ENCODE measurements around the gene GRAMD1B.

The GRAMD1B gene

DNA sequence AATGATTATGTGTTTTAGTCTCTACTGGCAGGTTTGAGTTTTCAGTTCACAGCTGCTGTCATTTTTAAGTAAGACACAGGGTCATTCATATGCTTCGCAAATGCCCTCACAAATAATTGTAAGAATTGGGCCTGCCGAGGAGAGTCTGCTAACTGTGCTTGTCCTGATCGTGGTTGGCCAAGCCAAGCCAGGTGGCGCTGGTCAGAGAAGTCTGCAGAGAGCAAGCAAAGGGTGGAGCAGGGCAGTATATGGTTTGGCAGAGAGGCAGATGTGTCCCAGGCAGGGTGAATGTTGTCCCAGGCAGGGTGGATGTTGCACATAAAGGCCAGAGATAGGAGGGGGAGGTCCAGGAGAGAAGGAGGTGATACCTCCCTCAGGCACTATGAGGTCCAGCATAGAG is 171.7 kb downstream of the GRAMD1B start:
- H2BK120ac ChIP-seq (ENCODE audit: low read depth, low read length) = no peak overlapping the region
- no peaks in the 10 kb centered on the region for H3K9me3 ChIP-seq (replicated peaks in 1 of 2; ENCODE audit: control insufficient read depth in 2 of 2, insufficient read depth in 1 of 2, low read depth in 1 of 2, low read length in 2 of 2)
- H3K4me2 ChIP-seq (ENCODE audit: insufficient read depth, low read length, poor library complexity, severe bottlenecking) = no peak overlapping the region
- H3K27ac ChIP-seq (replicated peaks; ENCODE audit: low read length) = no peak overlapping the region
- H3K36me3 ChIP-seq (replicated peaks in 1 of 2; ENCODE audit: control insufficient read depth in 2 of 2, insufficient read depth in 2 of 2, low read length in 2 of 2) = peaks cover 6 to 14% of the 10 kb centered on the region in 2 donors
- no CpG with 5 or more reads among the region's 4 CpGs for WGBS, 2 donors (ENCODE audit: extremely low coverage in 2 of 2, insufficient read length in 2 of 2, insufficient replicate concordance in 1 of 2)
- no peaks in the 10 kb centered on the region for H3K27me3 ChIP-seq (ENCODE audit: control insufficient read depth in 3 of 3, insufficient read depth in 3 of 3, low read depth in 1 of 3, low read length in 3 of 3)
- H3K23ac ChIP-seq (ENCODE audit: low read depth, low read length, poor library complexity) = no peak overlapping the region
- H4K91ac ChIP-seq (ENCODE audit: low read depth, low read length, poor library complexity) = no peak overlapping the region
- no peak overlapping the region for H3K9ac ChIP-seq (ENCODE audit: low read depth, low read length, poor library complexity)
- no peak overlapping the region for H2BK5ac ChIP-seq (ENCODE audit: low read length)
- H3K4me1 ChIP-seq (ENCODE audit: control insufficient read depth in 2 of 2, insufficient read depth in 1 of 2, low read depth in 1 of 2, low read length in 2 of 2) = peaks cover 2 to 6% of the 10 kb centered on the region in 2 donors
- no peak overlapping the region for H3K4me3 ChIP-seq (ENCODE audit: low read length in 2 of 2)
- no peak overlapping the region for H2BK15ac ChIP-seq (ENCODE audit: low read length)
- no peak overlapping the region for H2AK5ac ChIP-seq (ENCODE audit: low read depth, low read length)
- H4K8ac ChIP-seq (ENCODE audit: low read depth, low read length) = no peak overlapping the region
- H3K18ac ChIP-seq (ENCODE audit: low read length) = no peak overlapping the region
- DNase-seq (ENCODE audit: low spot score) = no peak
- no peak overlapping the region for H2AFZ ChIP-seq (ENCODE audit: low read length)
- H3K79me1 ChIP-seq (ENCODE audit: low read depth, low read length) = no peaks in the 10 kb centered on the region
- no peak overlapping the region for H3K14ac ChIP-seq (ENCODE audit: low read length)
- H3K4ac ChIP-seq (ENCODE audit: low read length) = no peak overlapping the region
- no peak overlapping the region for H2BK12ac ChIP-seq (ENCODE audit: low read length)

DNA sequence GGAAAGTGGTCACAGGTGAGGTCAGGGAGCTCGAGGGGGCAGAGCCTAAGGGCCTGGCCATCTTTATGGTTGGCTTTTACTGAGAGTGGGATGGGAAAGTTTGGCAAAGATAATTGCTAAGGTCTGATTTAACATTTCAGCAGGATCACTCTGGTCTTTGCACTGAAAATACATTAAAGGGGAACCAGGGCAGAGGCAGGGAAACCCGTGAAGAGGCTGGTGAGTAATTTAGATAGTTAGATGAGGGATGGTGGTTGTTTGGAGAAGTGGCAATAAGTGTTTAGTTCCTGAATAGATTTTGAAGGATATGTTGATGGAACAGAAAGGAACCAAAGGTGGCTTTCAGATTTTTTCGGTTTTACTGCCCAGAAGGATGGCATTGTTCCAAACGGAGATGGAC is 173.6 kb downstream of the GRAMD1B start:
- H3K18ac ChIP-seq (ENCODE audit: low read length) = no peak overlapping the region
- no peaks in the 10 kb centered on the region for H3K79me1 ChIP-seq (ENCODE audit: low read depth, low read length)
- no peak for DNase-seq (ENCODE audit: low spot score)
- H3K9me3 ChIP-seq (replicated peaks in 1 of 2; ENCODE audit: control insufficient read depth in 2 of 2, insufficient read depth in 1 of 2, low read depth in 1 of 2, low read length in 2 of 2) = no peaks in the 10 kb centered on the region
- H2BK12ac ChIP-seq (ENCODE audit: low read length) = no peak overlapping the region
- no peak overlapping the region for H3K4me2 ChIP-seq (ENCODE audit: insufficient read depth, low read length, poor library complexity, severe bottlenecking)
- H3K23ac ChIP-seq (ENCODE audit: low read depth, low read length, poor library complexity) = no peak overlapping the region
- H2BK120ac ChIP-seq (ENCODE audit: low read depth, low read length) = no peak overlapping the region
- no CpG with 5 or more reads among the region's 4 CpGs for WGBS, 2 donors (ENCODE audit: extremely low coverage in 2 of 2, insufficient read length in 2 of 2, insufficient replicate concordance in 1 of 2)
- H3K27ac ChIP-seq (replicated peaks; ENCODE audit: low read length) = no peak overlapping the region
- H2BK5ac ChIP-seq (ENCODE audit: low read length) = no peak overlapping the region
- no peak overlapping the region for H4K91ac ChIP-seq (ENCODE audit: low read depth, low read length, poor library complexity)
- H2AFZ ChIP-seq (ENCODE audit: low read length) = no peak overlapping the region
- no peak overlapping the region for H3K4me3 ChIP-seq (ENCODE audit: low read length in 2 of 2)
- H3K36me3 ChIP-seq (replicated peaks in 1 of 2; ENCODE audit: control insufficient read depth in 2 of 2, insufficient read depth in 2 of 2, low read length in 2 of 2) = peaks cover 6 to 24% of the 10 kb centered on the region in 2 donors
- H3K4me1 ChIP-seq (ENCODE audit: control insufficient read depth in 2 of 2, insufficient read depth in 1 of 2, low read depth in 1 of 2, low read length in 2 of 2) = peaks cover 2 to 5% of the 10 kb centered on the region in 2 donors
- H3K27me3 ChIP-seq (ENCODE audit: control insufficient read depth in 3 of 3, insufficient read depth in 3 of 3, low read depth in 1 of 3, low read length in 3 of 3) = no peaks in the 10 kb centered on the region
- H2AK5ac ChIP-seq (ENCODE audit: low read depth, low read length) = no peak overlapping the region
- no peak overlapping the region for H4K8ac ChIP-seq (ENCODE audit: low read depth, low read length)
- no peak overlapping the region for H2BK15ac ChIP-seq (ENCODE audit: low read length)
- no peak overlapping the region for H3K4ac ChIP-seq (ENCODE audit: low read length)
- no peak overlapping the region for H3K9ac ChIP-seq (ENCODE audit: low read depth, low read length, poor library complexity)
- no peak overlapping the region for H3K14ac ChIP-seq (ENCODE audit: low read length)

DNA sequence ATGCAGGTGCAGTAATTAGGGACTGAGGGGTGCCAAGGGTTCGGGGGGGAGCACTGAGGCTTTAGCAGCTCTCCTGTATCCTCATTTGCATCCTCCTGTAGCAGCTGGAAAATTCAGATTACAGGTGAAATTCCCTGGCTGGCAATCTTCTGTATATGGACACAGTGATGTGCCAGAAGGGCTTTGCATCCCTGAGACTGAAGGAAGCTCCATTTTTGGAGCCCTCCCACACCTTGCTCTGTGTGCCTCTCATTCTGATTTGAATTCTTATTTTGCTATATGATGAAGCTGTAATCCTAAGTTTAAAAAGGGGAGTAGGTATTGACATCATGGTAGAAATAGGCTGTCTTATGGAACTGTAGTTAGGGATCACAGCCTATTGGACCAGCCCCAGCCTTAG is 177.7 kb downstream of the GRAMD1B start:
- Histone ChIP-seq H4K8ac (ENCODE audit: low read depth, low read length) (no peak overlapping the region), H3K9me3 (replicated peaks in 1 of 2; ENCODE audit: control insufficient read depth in 2 of 2, insufficient read depth in 1 of 2, low read depth in 1 of 2, low read length in 2 of 2) (no peaks in the 10 kb centered on the region), H3K27ac (replicated peaks; ENCODE audit: low read length) (no peak overlapping the region), H3K27me3 (ENCODE audit: control insufficient read depth in 3 of 3, insufficient read depth in 3 of 3, low read depth in 1 of 3, low read length in 3 of 3) (no peaks in the 10 kb centered on the region), H3K18ac (ENCODE audit: low read length) (no peak overlapping the region), H2BK12ac (ENCODE audit: low read length) (no peak overlapping the region), H3K36me3 (replicated peaks in 1 of 2; ENCODE audit: control insufficient read depth in 2 of 2, insufficient read depth in 2 of 2, low read length in 2 of 2) (peaks cover 13 to 27% of the 10 kb centered on the region in 2 donors), H3K23ac (ENCODE audit: low read depth, low read length, poor library complexity) (no peak overlapping the region), H3K4ac (ENCODE audit: low read length) (no peak overlapping the region), H3K4me1 (ENCODE audit: control insufficient read depth in 2 of 2, insufficient read depth in 1 of 2, low read depth in 1 of 2, low read length in 2 of 2) (peaks cover 0 to 3% of the 10 kb centered on the region in 2 donors), H2AFZ (ENCODE audit: low read length) (no peak overlapping the region), H2BK5ac (ENCODE audit: low read length) (no peak overlapping the region), H3K79me1 (ENCODE audit: low read depth, low read length) (no peaks in the 10 kb centered on the region), H2BK120ac (ENCODE audit: low read depth, low read length) (no peak overlapping the region), H3K4me2 (ENCODE audit: insufficient read depth, low read length, poor library complexity, severe bottlenecking) (no peak overlapping the region), H3K4me3 (ENCODE audit: low read length in 2 of 2) (no peak overlapping the region), H4K91ac (ENCODE audit: low read depth, low read length, poor library complexity) (no peak overlapping the region), H3K14ac (ENCODE audit: low read length) (no peak overlapping the region), H3K9ac (ENCODE audit: low read depth, low read length, poor library complexity) (no peak overlapping the region), H2BK15ac (ENCODE audit: low read length) (no peak overlapping the region), H2AK5ac (ENCODE audit: low read depth, low read length) (no peak overlapping the region)
- DNase-seq (ENCODE audit: low spot score) = no peak
- WGBS, 2 donors (ENCODE audit: extremely low coverage in 2 of 2, insufficient read length in 2 of 2, insufficient replicate concordance in 1 of 2) = no CpG with 5 or more reads among the region's 1 CpG

DNA sequence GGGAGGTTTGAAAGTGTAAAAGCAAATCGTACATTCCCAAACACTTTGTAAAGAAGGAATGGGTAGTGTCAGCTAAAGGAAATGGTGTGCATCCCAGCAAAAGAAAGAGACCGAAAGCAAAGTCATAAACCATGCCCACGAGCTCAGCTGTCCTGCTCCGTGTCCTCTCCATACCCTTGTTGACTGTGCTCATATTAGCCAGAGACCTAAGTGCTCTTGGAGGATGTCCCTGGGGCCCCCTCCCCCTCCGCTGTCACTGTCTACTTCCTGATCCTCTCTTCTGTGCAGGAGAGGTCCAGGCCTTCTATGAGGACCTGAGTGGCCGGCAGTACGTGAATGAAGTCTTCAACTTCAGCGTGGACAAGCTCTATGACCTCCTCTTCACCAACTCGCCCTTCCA is 178.3 kb downstream of the GRAMD1B start:
- Histone ChIP-seq H4K8ac (ENCODE audit: low read depth, low read length) (no peak overlapping the region), H3K18ac (ENCODE audit: low read length) (no peak overlapping the region), H3K4me3 (ENCODE audit: low read length in 2 of 2) (no peak overlapping the region), H3K14ac (ENCODE audit: low read length) (no peak overlapping the region), H3K27me3 (ENCODE audit: control insufficient read depth in 3 of 3, insufficient read depth in 3 of 3, low read depth in 1 of 3, low read length in 3 of 3) (no peaks in the 10 kb centered on the region), H2AK5ac (ENCODE audit: low read depth, low read length) (no peak overlapping the region), H3K9me3 (replicated peaks in 1 of 2; ENCODE audit: control insufficient read depth in 2 of 2, insufficient read depth in 1 of 2, low read depth in 1 of 2, low read length in 2 of 2) (no peaks in the 10 kb centered on the region), H3K4me2 (ENCODE audit: insufficient read depth, low read length, poor library complexity, severe bottlenecking) (no peak overlapping the region), H3K4me1 (ENCODE audit: control insufficient read depth in 2 of 2, insufficient read depth in 1 of 2, low read depth in 1 of 2, low read length in 2 of 2) (peaks cover 0 to 3% of the 10 kb centered on the region in 2 donors), H3K23ac (ENCODE audit: low read depth, low read length, poor library complexity) (no peak overlapping the region), H2BK12ac (ENCODE audit: low read length) (no peak overlapping the region), H2BK15ac (ENCODE audit: low read length) (no peak overlapping the region), H3K36me3 (replicated peaks in 1 of 2; ENCODE audit: control insufficient read depth in 2 of 2, insufficient read depth in 2 of 2, low read length in 2 of 2) (peaks cover 14 to 26% of the 10 kb centered on the region in 2 donors), H3K79me1 (ENCODE audit: low read depth, low read length) (no peaks in the 10 kb centered on the region), H4K91ac (ENCODE audit: low read depth, low read length, poor library complexity) (no peak overlapping the region), H2BK120ac (ENCODE audit: low read depth, low read length) (no peak overlapping the region), H3K27ac (replicated peaks; ENCODE audit: low read length) (no peak overlapping the region), H3K4ac (ENCODE audit: low read length) (no peak overlapping the region), H2AFZ (ENCODE audit: low read length) (no peak overlapping the region), H2BK5ac (ENCODE audit: low read length) (no peak overlapping the region), H3K9ac (ENCODE audit: low read depth, low read length, poor library complexity) (no peak overlapping the region)
- no CpG with 5 or more reads among the region's 9 CpGs for WGBS, 2 donors (ENCODE audit: extremely low coverage in 2 of 2, insufficient read length in 2 of 2, insufficient replicate concordance in 1 of 2)
- DNase-seq (ENCODE audit: low spot score) = no peak
